CD4-positive, alpha-beta T cell treated with Interleukin-15 for 1 hour (primary cell): Measurements from ENCODE around the gene DOCK1.

Experiments used
- DNase-seq: peaks from one replicate; pipeline ENCODE4 v3.0.0-alpha.2; 2020

Gene DOCK1

DNA sequence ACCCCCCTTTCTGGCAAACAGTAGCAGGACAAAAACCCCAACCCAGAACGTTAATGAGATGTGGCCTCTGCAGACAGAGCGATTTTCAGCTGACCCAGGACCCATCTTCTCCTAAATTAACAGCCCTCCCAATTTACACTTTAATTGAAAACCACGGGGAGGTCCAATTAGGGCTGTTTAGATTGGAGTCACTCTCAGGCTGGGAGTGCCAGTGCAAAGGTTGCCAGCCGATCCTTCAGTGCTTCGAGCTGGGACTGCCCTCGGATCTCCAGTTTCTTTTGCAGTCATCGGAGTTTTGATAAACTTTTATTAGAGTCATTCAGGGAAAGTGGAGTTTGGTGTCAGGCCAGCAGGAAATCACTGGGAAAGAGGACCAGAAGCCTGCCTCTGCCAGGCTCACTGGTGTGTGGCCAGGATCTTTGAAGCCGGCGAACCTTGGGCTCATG is 108.0 kb downstream of the DOCK1 start:
- no peak for DNase-seq

DNA sequence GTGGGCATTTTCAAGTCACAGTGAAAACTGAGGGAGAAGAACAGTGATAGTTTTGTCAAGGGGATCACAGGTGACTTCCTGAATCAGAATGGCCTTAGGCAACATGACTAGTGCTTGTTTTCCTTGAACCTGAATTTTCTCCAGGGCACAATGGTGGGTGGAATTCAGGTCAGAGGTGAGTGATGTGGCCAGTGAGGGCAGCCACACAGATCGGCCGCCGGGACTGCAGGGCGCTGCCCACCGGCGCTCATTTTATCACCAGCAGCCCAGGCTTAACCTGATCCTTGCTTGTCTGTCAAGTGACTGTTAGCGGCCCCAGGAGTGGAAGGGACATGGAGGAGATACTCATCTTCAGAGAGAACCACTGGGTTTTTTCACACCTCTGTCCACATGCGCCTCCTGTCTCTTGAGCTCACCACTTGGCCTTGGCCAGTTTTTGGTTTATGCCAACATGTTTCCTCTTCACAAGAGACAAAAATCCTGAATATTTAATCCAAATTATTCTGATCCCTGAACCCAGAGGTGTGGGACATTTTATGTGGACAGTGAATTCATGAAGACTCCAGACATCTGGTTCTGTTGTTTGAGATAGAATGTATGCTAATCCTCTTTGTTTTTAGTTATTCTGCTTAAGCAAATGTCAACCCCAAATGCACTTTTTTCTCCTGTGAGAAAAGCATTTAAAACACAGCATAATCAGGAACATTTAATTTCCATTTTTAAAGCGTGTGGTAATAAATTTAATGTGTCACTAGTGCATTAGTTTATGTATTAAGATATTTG is 108.7 kb downstream of the DOCK1 start:
- DNase-seq: no peak

DNA sequence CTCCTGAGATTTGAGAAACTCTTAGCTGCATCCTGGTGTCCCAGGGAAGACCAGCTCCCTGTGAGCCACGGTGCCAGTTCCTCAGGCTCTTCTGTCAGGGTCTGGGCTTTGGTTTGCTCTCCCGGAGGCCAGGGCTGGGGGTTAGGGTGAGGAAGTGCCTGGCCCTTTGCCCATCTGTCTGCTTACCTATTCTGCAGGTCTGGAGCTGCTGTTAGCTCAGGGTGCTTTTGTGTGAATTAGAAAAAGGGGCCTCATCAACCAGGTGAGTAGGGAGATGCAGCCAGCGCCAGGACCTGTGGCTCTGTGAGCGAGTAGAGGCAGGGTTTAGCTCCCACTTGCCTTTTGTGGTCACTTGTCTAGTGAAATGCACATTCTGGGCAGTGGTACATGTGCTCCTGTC is 109.4 kb downstream of the DOCK1 start:
- no peak for DNase-seq

DNA sequence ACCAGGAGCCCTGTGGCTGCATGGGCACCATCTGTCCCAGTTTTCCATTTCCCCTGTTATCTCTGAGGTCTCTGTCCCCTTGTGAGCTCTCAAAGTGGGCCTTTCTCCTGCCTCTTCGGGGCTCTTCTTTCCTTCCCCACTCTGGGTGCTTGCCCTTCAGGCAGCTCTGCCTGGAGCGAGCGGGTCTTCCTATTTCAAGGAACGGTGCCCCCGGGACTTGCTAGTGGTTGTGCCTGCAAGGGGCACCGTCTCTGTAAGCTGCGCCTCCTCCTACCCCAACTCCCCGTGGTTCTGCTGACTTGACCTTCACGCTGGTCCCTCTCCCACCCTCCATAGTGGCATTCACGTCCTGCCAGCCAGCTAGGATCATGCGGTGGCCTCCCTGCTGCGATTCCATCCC is 110.1 kb downstream of the DOCK1 start:
- no peak for DNase-seq

DNA sequence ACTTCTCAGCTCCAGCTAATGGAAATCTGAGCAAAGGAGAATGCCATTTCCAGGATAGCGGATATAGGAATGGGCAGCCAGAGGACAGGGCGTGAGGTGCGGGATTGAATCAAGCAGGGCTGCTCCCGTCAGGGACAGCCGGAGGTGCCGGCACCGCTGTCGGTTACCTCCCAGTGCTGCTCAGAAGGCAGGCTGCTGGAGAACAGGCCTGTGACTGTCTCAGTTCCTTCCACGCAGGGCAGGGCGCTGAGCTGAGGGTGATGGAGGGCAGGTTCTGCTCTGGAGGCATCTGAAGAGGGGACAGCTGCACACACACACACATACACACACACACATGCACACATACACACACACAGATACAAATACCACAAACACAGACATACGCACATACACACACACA is 111.1 kb downstream of the DOCK1 start:
- DNase-seq: no peak

DNA sequence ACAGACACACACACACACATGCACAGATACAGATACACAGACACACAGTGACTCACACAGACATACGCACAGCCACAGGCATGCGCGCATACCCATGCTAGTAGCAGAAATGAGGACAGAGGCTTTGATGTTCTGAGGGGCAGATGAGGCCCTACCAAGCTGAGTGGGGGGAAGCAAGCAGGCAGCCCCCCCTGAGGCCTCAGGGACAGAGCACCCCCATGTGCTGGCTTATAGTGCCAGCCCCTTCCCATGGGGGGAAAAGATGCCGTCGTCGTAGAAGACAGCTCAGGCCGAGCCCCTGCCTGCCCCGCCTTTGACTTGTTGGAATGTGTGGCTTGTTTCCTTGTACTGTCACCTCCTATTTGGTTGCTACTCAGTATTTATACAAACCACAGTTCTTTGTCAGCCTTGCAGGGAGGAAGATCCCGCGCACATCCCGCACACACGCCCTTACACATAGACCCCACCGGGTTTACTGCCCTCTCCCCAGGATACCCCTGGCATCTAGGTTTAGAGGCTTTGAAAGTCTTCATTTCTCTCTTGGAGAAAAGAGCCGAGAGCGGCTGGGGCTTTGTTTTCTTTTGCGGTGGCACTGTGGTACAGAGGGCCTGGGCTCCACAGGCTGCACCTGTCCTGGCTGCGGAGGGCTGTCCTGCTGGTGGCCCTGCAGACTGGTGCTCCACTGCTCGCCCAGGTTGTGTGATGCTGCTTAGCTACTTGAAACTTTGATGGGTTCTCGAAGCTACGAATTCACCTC is 112.5 kb downstream of the DOCK1 start:
- no peak for DNase-seq

DNA sequence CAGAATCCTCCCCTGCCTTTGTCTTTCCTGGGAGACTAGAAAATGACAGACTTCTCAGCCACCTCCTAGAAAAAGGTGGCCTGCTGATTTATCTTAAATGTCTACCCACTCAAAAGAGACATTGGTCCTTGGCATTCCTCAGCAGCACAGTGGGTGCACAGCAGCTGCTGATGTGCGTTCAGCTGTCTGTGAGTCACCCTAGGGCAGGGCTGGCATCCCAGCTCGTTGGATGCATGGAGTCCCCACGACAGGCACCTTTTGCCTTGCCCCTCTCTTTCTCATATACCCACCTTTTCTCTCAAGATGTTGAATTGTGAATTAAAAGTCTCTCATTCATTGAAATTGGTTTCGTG is 113.0 kb downstream of the DOCK1 start:
- DNase-seq: no peak

DNA sequence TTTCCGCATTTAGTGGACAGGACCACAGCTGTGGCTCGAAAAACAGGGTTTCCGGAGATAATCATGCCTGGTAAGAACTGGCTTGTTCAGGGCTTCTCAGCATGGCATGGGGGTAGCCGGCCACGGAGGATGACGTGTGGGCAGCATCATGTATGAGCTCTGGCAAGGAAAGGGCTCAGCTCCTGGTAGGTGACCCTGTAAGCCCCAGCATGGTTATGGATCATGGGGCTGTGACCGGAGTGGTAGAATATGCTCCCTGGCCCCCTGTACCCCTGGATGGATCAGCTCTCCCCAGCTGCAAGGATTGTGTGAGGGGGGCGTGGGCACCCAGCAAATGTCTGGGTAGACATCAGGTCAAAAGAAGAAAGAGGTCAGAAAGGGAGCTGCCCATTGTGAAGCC is 113.5 kb downstream of the DOCK1 start:
- DNase-seq: no peak

DNA sequence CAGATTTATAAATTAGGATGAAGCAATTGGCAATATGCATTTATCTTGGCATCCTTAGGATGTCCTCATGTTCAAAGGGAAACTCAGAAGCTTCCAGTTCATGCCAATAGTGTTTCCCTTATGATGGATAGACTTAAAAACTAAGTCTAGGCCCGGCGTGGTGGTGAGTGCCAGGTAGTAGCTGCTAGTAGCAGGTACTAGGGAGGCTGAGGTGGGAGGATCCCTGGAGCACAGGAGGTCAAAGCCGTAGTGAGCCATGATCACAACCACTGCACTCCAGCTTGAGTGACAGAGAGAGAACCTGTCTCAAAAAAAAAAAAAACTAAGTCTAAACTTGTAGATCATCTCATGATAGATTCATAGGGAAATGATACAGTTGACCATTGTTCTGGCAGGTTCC is 115.0 kb downstream of the DOCK1 start:
- DNase-seq: no peak

DNA sequence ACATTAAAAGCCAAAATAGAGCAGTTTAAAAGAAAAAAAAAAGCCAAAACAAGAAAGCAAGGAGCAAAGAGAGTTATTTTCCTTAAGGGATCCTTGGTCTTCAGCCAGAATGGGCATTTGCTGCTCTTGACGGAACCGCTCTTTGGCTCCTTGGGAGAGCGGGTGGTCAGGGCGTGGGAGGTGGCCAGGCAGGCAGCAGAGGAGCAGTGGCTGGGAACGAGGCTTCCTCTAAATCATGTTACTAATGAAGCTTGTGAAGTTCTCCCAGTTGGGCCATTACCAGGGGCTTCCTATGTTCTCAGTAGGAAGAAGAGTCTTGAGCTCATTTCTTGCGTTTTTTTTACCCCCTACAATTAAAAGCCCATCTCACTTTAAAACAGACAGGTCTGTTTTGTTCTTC is 116.6 kb downstream of the DOCK1 start:
- DNase-seq: no peak

DNA sequence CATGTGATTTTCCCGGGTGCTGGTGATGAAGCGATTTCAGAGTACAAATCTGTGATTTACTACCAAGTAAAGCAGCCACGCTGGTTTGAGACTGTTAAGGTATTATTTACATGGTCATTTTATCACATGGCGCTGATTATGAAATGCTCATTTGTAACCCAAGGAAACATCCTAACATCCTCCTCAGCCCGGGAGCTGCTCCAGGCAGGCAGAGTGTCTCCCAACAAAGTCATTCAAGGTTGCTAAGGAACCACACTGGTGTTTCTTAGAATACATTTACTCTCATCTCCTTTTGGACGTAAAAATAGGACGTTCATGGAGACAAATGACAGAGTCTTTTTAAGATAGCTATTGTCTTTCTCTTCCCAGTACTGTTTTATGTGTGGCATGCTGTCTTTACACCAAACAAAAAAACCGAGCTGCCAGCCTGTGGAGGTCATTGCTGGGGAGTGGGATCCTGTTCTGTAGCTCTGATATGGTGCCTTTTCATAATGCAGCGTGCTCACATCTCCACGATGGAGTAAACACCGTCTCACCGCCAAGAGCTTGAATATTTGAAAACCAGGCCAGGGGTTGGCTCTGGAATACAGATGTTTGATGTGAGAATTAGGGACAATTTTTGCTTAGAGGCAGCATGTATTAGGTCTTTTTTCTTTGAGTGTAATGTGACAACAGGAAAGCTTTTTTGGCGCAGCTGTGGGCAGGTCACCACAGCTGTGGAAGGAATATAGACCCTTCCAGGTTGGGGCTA is 119.6 kb downstream of the DOCK1 start:
- DNase-seq: no peak

DNA sequence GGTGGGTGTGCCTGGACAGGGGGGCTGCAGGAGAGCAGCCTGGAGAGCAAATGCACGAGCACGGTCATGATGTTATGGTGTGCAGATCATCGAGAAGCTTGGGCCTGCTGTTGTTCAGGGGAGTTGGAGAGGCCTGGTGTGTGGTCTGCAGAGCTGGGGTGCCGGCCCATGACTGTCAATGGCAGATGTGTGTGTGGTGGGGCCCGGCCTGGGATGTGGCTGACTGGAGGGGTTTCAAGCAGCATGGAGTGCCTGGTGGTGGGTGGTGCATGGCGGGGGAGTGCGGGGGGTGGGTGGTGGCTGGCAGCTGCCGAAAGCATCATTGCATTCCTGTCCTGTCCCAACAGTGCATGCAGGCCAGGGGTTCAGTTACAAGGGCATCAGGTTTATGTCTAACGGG is 122.6 kb downstream of the DOCK1 start:
- DNase-seq: no peak

DNA sequence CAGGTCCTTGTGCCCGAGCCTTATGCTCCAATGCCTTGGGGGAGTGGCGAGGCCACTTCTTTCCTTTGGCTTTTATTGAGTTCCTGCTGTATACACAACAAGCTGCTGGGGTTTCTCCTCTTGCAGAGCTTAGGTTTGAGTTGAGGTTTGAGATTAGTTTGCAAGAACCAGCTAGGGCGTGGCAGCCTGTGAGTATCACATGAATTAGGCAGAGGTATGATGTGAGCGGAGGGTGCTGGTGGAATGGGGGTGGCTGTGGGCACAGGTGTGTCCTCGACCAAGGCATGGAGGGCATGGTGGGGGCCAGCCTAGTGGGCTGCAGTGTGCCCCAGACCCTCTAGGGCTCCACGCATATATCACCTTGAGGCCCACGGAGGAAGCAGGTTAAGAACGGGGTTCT is 123.3 kb downstream of the DOCK1 start:
- DNase-seq: no peak

DNA sequence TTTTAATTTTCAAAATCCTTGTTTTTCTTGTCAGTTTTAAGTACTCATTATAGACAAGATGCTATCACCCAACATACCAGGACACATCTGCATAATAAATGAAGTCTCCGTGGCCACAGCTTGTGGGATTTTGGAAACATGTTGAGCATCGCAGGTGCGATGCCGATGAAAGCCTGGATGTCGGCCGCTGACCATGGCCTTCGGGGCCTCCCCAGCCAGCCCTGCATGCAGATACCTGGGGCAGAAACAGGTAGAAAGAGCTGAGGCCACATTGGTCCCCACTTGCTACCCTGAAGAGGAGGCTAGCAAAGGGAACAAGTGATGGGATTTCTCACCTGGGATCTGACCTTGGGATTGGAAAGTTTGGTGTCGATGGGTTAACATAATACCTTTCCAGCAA is 123.8 kb downstream of the DOCK1 start:
- DNase-seq: no peak

DNA sequence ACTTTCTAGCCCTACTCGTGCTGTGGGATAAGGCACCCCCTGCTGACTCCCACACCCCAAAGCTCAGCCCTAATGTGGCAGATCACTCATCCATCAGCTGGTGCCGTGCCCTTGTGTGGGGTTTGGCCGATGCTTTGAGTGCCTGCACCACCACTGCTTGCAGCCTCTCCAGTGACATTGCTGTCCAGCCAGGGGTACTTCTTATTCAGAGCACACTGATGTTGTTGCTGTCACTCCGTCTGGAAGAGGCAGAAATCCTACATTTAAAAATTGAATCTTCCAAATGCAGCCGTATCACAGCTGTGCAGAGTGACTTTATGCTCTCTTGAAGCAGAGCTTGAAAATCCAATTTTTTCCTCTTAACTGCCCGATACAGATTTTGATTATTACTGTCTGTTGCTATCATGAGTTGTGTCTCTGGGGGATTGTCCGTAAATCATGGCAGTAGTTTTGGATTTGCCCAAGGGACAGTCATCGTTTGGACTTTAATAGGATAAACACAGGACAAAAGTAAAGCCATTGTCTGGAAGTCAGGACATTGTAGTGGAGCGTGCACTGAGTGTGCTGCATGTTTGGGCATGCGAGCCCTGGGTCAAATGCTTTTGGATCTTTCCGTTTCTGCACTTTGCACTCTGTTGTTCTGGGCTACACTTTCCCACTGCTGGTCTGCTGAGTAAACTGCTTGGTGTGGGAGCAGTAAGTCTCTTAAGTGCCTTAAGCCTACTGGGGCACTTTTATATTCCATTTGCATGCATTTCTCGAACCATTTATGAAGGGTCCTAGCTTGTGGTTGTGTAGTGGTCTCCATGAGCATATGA is 128.2 kb downstream of the DOCK1 start:
- DNase-seq: no peak

DNA sequence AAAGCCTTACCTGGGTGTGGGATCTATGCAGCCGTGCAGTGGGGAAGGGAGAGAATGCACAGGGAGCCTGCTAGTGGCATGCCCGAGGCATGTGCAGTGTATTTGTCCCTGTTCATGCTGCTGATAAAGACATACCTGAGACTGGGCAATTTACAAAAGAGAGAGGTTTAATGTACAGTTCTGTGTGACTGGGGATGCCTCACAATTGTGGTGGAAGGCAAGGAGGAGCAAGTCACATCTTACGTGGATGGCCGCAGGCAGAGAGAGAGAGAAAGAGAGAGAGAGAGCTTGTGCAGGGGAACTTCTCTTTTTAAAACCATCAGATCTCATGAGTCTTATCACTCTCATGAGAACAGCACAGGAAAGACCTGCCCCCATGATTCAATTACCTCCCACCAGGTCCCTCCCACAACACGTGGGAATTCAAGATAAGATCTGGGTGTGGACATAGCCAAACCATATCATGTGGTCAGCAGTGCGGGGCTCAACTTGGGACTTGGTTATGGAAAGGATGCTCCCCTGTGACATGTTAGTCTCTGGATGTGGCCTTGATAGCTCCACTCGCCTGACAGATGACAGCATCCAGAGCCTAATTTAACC is 128.9 kb downstream of the DOCK1 start:
- DNase-seq: no peak

DNA sequence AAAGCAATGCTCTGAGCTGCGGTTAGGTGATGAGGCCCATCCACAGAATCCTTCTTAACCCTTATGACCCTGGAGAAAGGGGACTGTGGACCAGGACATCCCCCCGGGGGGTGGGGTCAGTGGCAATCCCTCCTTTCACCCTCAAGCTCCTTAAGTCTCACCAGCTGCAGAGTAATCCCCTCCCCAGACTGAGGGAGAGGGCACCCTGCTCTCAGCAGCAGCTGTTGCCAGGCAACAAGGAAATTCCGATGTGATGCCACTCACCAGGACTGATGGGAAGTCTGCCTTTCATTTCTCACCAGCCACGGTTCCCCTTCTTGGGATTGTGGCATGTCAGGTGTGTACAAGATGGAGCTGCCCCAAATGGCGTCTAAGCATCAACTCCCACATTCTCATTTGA is 129.6 kb downstream of the DOCK1 start:
- no peak for DNase-seq

DNA sequence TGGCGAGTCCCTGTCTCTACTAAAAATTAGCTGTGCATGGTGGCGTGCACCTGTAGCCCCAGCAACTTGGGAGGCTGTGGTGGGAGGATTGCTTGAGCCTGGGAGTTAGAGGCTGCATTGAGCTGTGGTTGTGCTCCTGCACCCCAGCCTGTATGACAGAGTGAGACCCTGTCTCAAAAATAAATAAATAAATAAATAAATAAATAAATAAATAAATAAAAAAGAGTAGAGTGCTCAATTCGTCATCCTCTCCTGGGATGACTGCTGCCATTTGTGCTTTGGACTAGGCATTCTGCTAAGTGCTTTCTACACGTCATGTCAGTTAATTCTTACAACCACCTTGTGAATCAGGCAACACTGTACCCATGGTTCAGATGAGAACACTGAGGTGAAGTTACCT is 130.6 kb downstream of the DOCK1 start:
- DNase-seq: no peak

DNA sequence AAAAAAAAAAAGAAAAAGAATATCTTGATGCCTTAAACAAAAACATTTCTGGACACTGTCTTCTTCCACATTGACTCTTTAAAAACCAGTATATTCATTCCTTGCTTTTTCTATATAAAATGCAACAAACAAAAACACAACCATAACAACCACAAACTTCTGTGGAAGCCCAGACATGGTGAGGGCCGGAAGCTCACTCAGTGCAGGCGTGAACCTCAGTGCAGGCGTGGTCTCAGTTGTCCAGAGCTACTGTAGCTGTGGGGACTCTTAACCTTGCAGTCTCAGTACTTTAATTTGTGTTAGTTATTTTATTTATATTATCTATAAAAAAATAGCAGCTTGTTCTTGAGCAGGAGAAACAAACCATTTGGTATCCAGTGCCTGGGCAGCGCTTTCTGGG is 131.8 kb downstream of the DOCK1 start:
- DNase-seq: no peak

DNA sequence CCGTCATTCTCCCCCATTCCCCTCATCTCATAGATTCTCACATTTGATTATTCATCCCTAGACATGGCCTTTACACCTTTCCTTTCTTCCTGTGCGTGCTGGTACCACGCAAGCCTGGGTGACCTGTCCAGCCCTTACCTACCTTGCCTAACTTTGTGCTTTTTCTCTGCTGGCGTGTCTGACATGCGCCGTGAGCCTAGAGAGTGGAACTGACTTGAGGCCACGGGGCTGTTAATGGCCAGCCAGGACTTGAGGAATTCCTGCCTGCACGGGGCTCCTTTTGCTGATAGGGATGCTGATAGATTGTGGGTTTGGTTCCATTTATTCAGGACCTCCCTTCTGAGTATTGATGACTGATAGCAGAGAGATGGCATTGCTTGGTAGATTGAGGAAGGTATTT is 134.2 kb downstream of the DOCK1 start:
- DNase-seq: no peak

DNA sequence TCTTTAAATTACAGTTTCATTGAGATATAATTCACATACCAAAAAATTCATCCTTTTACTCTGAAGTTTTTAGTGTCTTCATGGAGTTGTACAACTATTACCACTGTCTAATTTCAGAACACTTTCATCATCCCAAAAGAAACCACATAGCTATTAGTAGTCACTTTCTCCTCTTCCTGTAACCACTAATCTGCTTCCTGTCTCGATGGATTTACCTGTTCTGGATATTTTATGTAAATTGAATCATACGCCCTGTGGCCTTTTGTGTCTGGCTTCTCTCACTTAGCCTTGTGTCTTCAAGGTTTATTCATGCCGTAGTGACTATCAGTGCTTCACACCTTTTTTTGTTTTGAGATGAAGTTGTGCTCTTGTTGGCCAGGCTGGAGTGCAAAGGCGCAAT is 135.5 kb downstream of the DOCK1 start:
- no peak for DNase-seq

DNA sequence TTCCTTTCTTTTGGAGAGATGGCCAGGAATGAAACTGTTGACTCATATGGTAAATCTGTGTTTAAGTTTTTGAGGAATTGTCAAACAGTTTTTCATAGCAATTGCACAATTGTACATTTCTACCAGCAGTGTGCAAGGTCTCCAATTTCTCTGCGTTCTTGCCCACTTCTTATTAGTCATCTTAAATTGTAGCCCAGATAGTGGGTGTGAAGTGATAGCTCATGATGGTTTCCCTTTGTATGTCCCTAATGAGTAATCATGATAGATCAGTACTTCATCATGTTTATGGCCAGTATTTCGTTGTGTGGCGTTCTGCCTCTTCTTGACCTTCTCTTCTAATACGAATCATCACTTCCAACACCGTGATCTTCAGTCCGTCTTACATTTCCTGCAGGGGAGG is 136.3 kb downstream of the DOCK1 start:
- DNase-seq: no peak

DNA sequence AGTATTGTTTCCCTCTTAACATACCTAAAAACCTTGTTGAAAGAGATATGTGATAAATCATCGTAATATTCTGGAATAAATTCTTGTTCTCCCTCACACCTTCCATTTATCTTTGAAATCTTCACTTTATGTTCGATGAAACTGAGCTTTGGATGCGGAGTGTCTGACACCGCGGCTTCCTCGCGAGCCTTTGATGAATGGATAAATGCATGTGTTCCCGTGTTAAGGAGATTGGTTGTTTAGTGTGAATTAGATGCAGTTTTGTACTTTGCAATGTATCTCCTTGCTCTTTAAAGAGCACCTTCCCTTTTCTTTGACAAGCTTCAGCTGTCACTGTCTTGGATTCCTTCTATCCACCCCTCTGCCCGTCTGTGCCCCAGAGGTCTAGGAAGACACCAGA is 138.1 kb downstream of the DOCK1 start:
- no peak for DNase-seq
